ENCODE measurements around the gene TSPAN9. TPM values are rescaled to one million over a fixed set of nuclear protein-coding genes. Genes with fewer than 3 reads are reported as not detected.

TSPAN9 gene
- total and polyA plus RNA-seq, 9 of the 15 experiments (the other 6 are each of a cell fraction or from before 2014, with no cell fraction given), result 0.23 to 2.1 (median 0.60) TPM; not detected in 2

GRCh38 chr12:3195859-3196483 lies 118.8 kb downstream of the TSPAN9 start:
- no peak for DNase-seq (ENCODE audit: extremely low read depth in 1 of 4, low spot score in 3 of 4)
- no peaks in the 10 kb centered on the region for H3K36me3 ChIP-seq (ENCODE audit: control insufficient read depth, insufficient read depth, low read length)
- ATAC-seq, result no peak
- intact Hi-C loops (cut with micrococcal nuclease) (no loop called here), in situ Hi-C loops (cut with MboI) (no loop called here)
- no peak overlapping the region for H3K4me3 ChIP-seq
- under 1% methylated on average over 13 of the region's 14 CpGs for WGBS (ENCODE audit: insufficient coverage, low coverage, missing lambda C conversion rate)
- H2AFZ ChIP-seq (ENCODE audit: low read depth, low read length), result no peak overlapping the region
- POLR2A ChIA-PET, result no interaction called here
- TF ChIP-seq MYC (IDR thresholded peaks at IDR 0.05; ENCODE audit: low read depth, low read length) (no peak), MYC (CRISPR knock-in tag; IDR thresholded peaks at IDR 0.05; ENCODE audit: borderline replicate concordance, low read depth) (no peak), NONO (IDR thresholded peaks at IDR 0.05; ENCODE audit: low read depth in 2 of 2, low read length in 1 of 2) (no peak), EP400 (IDR thresholded peaks at IDR 0.05) (no peak), ERF (CRISPR knock-in tag; IDR thresholded peaks at IDR 0.05) (no peak), ZNF384 (IDR thresholded peaks at IDR 0.05; ENCODE audit: low read depth, low read length) (no peak), DLX4 (CRISPR knock-in tag; IDR thresholded peaks at IDR 0.05) (no peak), CBX8 (IDR thresholded peaks at IDR 0.05; ENCODE audit: borderline replicate concordance, extremely low read depth, low read depth, low read length, poor library complexity, severe bottlenecking) (no peak)
- TF ChIP-seq, protein P1, sequence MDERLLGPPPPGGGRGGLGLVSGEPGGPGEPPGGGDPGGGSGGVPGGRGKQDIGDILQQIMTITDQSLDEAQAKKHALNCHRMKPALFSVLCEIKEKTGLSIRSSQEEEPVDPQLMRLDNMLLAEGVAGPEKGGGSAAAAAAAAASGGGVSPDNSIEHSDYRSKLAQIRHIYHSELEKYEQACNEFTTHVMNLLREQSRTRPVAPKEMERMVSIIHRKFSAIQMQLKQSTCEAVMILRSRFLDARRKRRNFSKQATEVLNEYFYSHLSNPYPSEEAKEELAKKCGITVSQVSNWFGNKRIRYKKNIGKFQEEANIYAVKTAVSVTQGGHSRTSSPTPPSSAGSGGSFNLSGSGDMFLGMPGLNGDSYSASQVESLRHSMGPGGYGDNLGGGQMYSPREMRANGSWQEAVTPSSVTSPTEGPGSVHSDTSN (CRISPR knock-in tag; IDR thresholded peaks at IDR 0.05; ENCODE audit: low read depth), result no peak
- TF ChIP-seq, protein P1 (tag; conservative IDR thresholded peaks at IDR 0.05; ENCODE audit: low read depth), result no peak
- FAIRE-seq, result no peak
- H3K9me3 ChIP-seq (replicated peaks; ENCODE audit: control insufficient read depth, insufficient read depth, low read depth, low read length), result no peaks in the 10 kb centered on the region
- no peaks in the 10 kb centered on the region for H3K9me1 ChIP-seq (ENCODE audit: control insufficient read depth, insufficient read depth, low read length)
- H3K27me3 ChIP-seq (ENCODE audit: control insufficient read depth in 2 of 2, insufficient read depth in 2 of 2, low read length in 2 of 2), result peaks cover 0 to 11% of the 10 kb centered on the region in 2 experiments; a peak in 1 of 5 replicates
- H3K79me2 ChIP-seq (ENCODE audit: control insufficient read depth, insufficient read depth, low read length), result no peaks in the 10 kb centered on the region
- peaks cover 4% of the 10 kb centered on the region; the same call in 1 of the 2 replicates for H4K20me1 ChIP-seq (replicated peaks; ENCODE audit: control insufficient read depth, insufficient read depth, low read length)
- CTCF ChIA-PET (ENCODE audit: low intra/inter-chr PET ratio), result no interaction called here
- BruUV-seq (replicated peaks), result no TSS peak
- no peak overlapping the region for H3K9ac ChIP-seq (ENCODE audit: insufficient read depth in 1 of 2, low read depth in 2 of 2, low read length in 2 of 2)
- no peak overlapping the region for H3K27ac ChIP-seq (ENCODE audit: extremely low read depth, low read depth, low read length)
- H3K4me2 ChIP-seq (ENCODE audit: insufficient read depth, low read length), result no peak overlapping the region
- H3K4me1 ChIP-seq (replicated peaks in 1 of 2; ENCODE audit: control insufficient read depth in 2 of 2, insufficient read depth in 2 of 2, low read length in 2 of 2), result peaks cover 0 to 5% of the 10 kb centered on the region in 2 experiments; a peak in 1 of 5 replicates

Measured in K562 (cell line).